B cell (primary cell): ENCODE measurements around the gene PLA2G12B.

Source experiments
- CTCF ChIP-seq: fragments of 200-600 bp; IDR thresholded peaks from one replicate; pipeline ENCODE4 v1.8.0; 2022; ENCODE audit warnings: antibody characterized with exemption, mild to moderate bottlenecking
- EZH2 ChIP-seq: IDR thresholded peaks from 2 replicates; pipeline ENCODE4 v1.6.1; 2012; ENCODE audit warnings: borderline replicate concordance, low read depth, mild to moderate bottlenecking, moderate library complexity, low read length; ENCODE audit not compliant: insufficient read depth, poor library complexity, severe bottlenecking

DNA sequence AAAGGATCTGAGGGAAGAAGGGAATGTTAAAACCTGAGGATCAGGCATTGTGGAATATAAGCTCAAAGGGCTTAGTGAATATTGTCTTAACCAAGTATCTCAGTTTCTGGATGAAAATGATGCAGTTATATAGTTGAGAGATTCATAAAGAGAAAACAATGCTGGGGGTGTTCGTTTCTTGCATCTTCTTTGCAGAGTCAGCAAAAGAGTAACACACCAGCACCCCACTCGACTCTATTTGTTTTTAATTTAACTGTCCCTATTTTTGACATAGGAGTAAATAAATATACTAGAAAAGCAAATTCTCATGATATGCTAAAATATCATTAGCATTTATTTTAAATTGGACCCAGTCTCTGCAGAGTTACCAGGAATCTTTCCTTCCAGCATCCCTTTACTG lies 68.7 kb downstream of the PLA2G12B start:
- TF ChIP-seq CTCF (no peak), EZH2 (no peak)
